Measurements from ENCODE around the gene WDR49. TPM values are rescaled to one million over a fixed set of nuclear protein-coding genes. Genes with fewer than 3 reads are reported as not detected.

WDR49 gene
- 0.32 TPM for total RNA-seq

DNA sequence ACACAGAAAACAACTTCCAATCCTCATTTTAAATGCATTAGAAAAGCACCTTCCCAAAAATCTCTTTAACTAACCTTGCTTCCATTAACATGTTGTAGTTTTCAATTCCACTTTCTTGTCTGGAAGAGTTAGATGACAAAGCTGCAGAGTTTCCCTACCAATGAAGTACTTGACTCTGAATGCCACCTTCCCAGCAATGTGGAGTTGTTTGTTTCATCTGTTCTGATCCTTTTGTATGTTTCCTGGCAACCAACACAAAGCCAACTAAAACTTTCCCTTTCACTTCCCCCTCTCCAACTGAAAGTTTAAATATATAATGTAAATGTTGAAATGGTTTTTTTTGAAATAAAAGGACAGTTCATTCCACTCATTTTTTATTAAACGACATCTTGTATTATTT is at the start of gene WDR49:
TSS of gene WDR49 (minus strand) at position 183 of the 400 bp plus-strand sequence. CDS start 517 bp downstream, outside the sequence.
- no peak for DNase-seq (ENCODE audit: low spot score)

- DNase-seq (ENCODE audit: low spot score) = no peak
Observed at GRCh38 chr3:167700926-167701325, 47.2 kb upstream of the WDR49 start.

- no peak for DNase-seq (ENCODE audit: low spot score)
Observed at GRCh38 chr3:167700046-167700445, 46.3 kb upstream of the WDR49 start.

DNA sequence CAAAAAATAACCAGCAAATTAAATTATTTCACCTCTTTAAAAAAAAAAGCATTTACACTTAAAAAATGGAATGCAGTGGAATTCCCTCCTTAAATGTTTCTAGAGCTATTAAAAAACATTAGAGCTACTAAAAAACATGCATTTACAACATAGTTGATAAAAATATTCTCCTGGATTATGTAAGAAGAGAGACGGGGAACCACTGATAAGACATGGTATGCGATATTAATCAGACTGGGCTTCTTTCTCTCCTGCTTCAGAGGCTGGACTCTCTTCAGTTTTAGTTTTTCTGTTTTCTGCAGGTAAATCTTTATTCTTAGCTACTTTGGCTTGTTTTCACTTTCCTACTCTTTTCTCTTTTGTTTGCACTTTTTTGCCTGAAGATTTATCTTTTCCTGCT is 40.4 kb upstream of the WDR49 start:
- DNase-seq (ENCODE audit: low spot score) = no peak

GRCh38 chr3:167691366-167691765 is 37.6 kb upstream of the WDR49 start:
- DNase-seq (ENCODE audit: low spot score) = no peak

DNA sequence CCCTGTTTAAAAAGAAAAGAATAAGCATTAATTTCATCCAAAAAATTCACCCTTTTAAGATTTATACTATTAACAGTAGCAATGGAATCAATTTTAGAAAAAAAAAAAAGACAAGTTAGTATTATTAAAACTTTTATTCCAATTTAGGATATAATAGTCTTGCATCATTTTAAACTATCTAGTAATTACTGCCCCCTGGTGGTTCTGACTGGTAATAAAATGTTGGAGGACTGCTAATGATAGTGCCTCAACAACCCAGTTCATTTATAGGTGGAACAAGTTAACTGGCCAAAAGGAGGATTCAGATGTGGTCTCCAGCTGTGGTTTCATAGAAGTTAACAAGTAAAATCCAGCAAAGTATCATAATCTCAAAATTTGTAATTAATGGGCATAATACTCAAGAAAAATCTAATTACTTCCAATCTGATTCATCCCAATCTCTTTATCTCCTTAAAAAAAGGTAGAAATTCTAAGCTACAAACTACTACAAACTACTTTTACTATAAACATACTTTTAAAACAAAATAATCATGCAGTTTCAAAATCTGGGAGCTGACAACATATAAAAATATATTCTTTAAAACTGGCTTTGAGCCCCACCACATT is 30.7 kb upstream of the WDR49 start:
- DNase-seq (ENCODE audit: low spot score) = peak; percentile 66

DNA sequence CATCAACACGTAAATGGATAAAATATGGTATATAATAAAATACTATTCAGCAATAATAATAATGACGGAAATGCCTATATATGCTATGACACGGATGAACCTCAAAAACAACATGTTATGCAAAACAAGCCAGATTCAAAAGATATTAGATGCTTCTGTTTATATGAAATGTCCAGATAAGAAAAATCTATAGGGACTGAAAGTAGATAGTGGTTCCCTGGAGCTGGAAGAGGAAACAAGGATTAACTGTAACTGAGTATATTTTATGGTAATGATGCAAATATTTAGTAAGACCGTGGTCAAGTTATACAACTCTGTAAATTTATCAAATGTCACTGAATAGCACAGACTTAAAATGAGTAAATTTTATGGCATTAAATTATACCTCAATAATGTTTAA is 25.8 kb upstream of the WDR49 start:
- no peak for DNase-seq (ENCODE audit: low spot score)

DNA sequence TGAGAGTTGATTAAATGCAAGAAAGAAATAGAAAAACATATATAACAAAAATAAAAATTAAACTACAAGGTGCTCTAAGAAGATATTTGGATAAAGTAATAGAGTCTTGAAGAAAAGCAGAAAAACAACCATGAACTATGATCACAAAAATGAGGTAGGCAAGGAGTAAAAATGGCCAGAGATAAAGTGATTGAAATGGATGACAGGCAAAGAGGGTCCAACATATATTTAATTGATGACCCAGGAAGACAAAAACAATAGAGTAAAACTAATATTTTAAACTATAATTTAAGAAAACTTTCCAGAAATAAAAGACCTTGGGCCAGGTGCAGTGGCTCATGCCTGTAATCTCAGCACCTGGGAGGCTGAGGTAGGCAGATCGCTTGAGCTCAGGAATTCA is 22.1 kb upstream of the WDR49 start:
- no peak for DNase-seq (ENCODE audit: low spot score)

GRCh38 chr3:167673221-167673620 is 19.5 kb upstream of the WDR49 start:
- DNase-seq (ENCODE audit: low spot score) = no peak

GRCh38 chr3:167671878-167672427 is 18.2 kb upstream of the WDR49 start:
- no peak for DNase-seq (ENCODE audit: low spot score)

GRCh38 chr3:167669699-167670098 is 16.0 kb upstream of the WDR49 start:
- no peak for DNase-seq (ENCODE audit: low spot score)

GRCh38 chr3:167668651-167669050 is 14.9 kb upstream of the WDR49 start:
- DNase-seq (ENCODE audit: low spot score) = no peak

DNA sequence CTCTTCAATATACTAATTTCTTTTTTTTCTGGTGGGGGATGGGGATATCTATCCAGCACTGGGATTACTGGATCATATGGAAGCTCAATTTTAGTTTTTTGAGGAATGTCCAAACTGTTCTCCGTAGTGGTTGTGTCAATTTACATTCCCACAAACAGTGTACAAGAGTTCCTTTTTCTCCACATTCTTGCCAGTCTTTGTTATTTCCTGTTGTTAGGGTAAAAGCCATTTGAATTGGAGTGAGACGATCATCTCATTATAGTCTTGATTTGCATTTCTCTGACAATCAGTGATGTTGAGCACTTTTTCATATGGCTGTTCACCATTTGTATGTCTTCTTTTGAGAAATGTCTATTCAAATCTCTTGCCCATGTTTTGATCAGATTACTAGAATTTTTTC is 12.8 kb upstream of the WDR49 start:
- DNase-seq (ENCODE audit: low spot score) = no peak

DNA sequence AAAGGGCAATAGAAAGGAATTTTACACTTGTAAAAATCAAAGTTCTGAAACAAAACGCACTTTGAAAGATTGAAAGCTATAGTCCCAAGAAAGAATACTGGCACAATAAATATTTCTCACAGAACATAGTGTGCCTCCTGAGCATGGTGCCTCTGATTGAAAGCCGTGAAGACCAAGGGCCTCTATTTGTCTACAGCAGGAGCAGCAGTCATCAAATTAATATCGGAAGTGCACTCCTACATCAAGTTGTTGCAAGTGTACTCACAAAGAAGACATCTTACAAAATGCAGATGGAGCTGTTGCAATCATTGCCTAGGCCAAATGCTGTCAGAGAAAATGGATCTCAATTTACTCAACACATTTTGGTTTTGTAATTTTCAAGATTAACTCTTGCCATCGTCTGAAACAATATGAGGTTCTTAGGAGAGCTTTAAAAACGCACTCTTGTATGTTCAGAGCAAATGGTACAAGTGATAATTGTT is 9.2 kb upstream of the WDR49 start:
- DNase-seq (ENCODE audit: low spot score) = no peak

DNA sequence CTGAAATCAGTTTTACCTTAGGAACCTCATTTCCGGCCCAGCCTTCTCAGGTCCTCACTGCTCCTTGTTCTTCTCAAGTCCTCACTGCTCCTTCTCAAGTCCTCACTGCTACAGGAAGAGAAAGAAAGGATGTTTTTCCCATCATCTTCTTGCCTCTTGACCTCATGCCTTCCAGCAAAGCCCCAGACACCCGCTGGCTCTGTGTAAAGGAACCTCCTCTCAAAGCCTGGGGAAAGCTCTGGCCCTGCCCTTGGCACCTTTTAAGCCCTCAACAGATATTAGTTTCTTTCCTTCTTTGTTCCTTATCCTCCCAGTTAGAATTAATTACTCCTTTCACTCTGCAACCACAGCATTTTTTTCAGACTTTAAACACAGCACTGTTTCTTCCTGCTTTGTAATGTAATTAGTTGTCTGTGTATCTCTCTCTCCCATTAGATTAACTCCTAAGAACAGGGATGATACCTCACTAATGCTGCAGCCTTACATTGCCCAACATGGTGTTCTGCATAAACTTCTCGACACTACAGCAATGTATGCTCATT is 4.0 kb upstream of the WDR49 start:
- no peak for DNase-seq (ENCODE audit: low spot score)

- DNase-seq (ENCODE audit: low spot score) = no peak
Observed at GRCh38 chr3:167656821-167657220, 3.1 kb upstream of the WDR49 start.

DNA sequence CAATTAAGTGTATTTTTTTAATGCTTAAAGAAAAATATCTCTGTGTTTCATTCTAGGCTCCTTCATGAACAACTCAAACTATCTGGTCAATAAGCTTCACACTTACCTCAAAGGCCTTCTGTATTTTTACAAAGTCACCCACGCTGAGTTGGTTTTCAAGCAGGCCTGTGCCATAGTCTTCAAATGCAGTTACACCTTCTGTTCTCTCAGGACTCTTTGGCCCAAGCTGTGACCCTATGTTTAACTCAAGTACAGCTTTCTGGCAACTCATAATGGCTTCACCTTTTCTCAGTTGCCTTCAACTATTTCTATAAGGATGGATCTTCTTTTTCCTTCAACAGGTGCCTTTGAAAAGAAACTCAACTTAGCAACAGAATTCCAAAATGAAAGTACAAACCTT is 587 bp downstream of the WDR49 start:
- DNase-seq (ENCODE audit: low spot score) = no peak

- no peak for DNase-seq (ENCODE audit: low spot score)
Observed at GRCh38 chr3:167651826-167652225, 1.9 kb downstream of the WDR49 start.

- no peak for DNase-seq (ENCODE audit: low spot score)
Observed at GRCh38 chr3:167650459-167650858, 3.3 kb downstream of the WDR49 start.

GRCh38 chr3:167649746-167650145 is 4.0 kb downstream of the WDR49 start:
- DNase-seq (ENCODE audit: low spot score) = no peak

DNA sequence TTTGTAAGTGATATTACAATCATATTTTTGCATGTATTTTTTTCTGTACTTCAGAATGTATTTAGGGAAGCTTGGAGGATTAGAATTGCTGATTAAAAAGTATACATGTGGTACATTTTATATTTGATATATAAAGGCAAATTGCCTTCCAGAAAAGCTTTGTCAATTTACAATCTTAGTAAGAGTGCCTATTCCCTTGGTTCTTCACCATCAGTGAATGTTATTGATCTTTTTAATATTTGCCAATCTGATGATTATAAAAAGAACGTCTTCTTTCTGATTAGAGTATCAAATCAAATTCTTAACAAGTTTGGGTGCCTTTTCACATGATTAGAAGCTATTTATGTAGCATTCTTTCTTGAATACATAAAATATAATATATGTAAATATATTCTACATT is 9.1 kb downstream of the WDR49 start:
- no peak for DNase-seq (ENCODE audit: low spot score)

DNA sequence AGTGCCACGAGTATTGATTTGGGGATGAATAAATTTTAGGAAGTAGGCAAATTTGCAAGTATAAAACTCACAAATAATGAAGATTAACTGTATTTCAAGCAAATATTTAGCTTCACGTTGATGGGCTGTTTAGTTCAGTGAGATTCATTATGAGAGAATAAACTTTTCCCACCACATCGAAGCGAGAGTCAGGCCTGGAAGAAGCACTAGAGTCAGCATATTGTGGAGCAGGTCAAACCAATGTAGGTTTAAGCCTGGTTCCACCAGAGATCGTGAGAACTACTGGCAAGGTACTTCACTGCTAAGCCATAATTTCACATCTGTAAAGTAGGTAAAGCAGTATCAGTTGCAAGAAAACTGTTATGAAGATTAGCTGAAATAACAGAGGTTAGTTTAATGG is 22.3 kb downstream of the WDR49 start:
- DNase-seq (ENCODE audit: low spot score) = no peak

GRCh38 chr3:167626490-167626889 is 27.3 kb downstream of the WDR49 start:
- no peak for DNase-seq (ENCODE audit: low spot score)

DNA sequence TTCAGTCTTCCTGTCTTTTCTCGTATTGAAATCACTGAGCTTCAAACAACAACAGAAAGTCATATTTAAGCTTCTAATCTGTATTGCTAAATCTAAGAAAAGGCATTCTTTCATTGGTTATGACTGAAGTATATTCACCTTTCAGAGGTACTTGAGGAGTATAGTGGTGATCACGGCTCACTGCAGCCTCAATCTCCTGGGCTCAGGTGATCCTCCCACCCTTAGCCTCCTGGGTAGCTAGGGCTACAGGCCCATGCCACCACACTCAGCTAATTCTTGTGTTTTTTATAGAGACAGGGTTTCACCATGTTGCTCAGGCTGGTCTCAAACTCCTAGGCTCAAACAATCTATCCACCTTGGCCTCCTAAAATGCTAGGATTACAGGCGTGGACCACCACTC is 38.7 kb downstream of the WDR49 start:
- no peak for DNase-seq (ENCODE audit: low spot score)
